HepG2 (cell line): ENCODE measurements around the gene LRRC45. TPM values are rescaled to one million over a fixed set of nuclear protein-coding genes. Genes with fewer than 3 reads are reported as not detected.
A peak's percentile ranks its signal among the peaks of the same experiment; 100 is the strongest.

ENCODE experiments used
- ARID2 ChIP-seq: sonication (generic); formaldehyde crosslinking; IDR thresholded peaks from 2 replicates; pipeline ENCODE4 v1.8.1; 2022; ENCODE audit warnings: mild to moderate bottlenecking, missing genetic modification reagents, borderline replicate concordance
- CSRNP2 ChIP-seq: sonication (generic); formaldehyde crosslinking; conservative IDR thresholded peaks from 2 replicates; pipeline ENCODE4 v1.8.0; 2022; ENCODE audit warnings: low read depth, missing genetic modification reagents
- GATA4 ChIP-seq: sonication (generic); IDR thresholded peaks from 2 replicates; pipeline ENCODE4 v1.6.1; 2016; ENCODE audit warnings: antibody characterized with exemption, low read depth, borderline replicate concordance
- HOXA3 ChIP-seq: sonication (generic); formaldehyde crosslinking; IDR thresholded peaks from 2 replicates; pipeline ENCODE4 v1.5.0; 2020; ENCODE audit warnings: missing genetic modification reagents
- IRF1 ChIP-seq: sonication (generic); formaldehyde crosslinking; IDR thresholded peaks from 2 replicates; pipeline ENCODE4 v1.4.0; 2020; ENCODE audit warnings: low read depth, mild to moderate bottlenecking, missing genetic modification reagents
- NKX3-1 ChIP-seq: sonication (generic); formaldehyde crosslinking; IDR thresholded peaks from 2 replicates; pipeline ENCODE4 v1.5.0; 2020; ENCODE audit warnings: missing genetic modification reagents
- NPAS2 ChIP-seq: sonication (generic); formaldehyde crosslinking; IDR thresholded peaks from 2 replicates; pipeline ENCODE4 v1.8.0; 2022; ENCODE audit warnings: mild to moderate bottlenecking, missing genetic modification reagents, borderline replicate concordance
- SAP130 ChIP-seq: IDR thresholded peaks from 2 replicates; pipeline ENCODE4 v1.6.1; 2016; ENCODE audit warnings: low read depth
- SKI ChIP-seq: fragments of 450-650 bp; IDR thresholded peaks from one replicate; pipeline ENCODE4 v1.6.1; 2018; ENCODE audit warnings: mild to moderate bottlenecking; ENCODE audit not compliant: partially characterized antibody
- SYNCRIP ChIP-seq: fragments of 200-400 bp; formaldehyde crosslinking; IDR thresholded peaks from 2 replicates; pipeline ENCODE4 v1.6.1; 2018; ENCODE audit warnings: mild to moderate bottlenecking, low read depth, low read length; ENCODE audit not compliant: insufficient read depth
- ZBTB39 ChIP-seq: sonication (generic); formaldehyde crosslinking; IDR thresholded peaks from 2 replicates; pipeline ENCODE4 v1.5.0; 2020; ENCODE audit warnings: missing genetic modification reagents
- ZC3H13 ChIP-seq: sonication (generic); formaldehyde crosslinking; IDR thresholded peaks from 2 replicates; pipeline ENCODE4 v1.8.1; 2023; ENCODE audit warnings: mild to moderate bottlenecking, missing genetic modification reagents, moderate library complexity
- ZNF143 ChIP-seq: sonication (generic); formaldehyde crosslinking; IDR thresholded peaks from 2 replicates; pipeline ENCODE4 v1.4.0; 2020; ENCODE audit warnings: missing genetic modification reagents
- ZNF160 ChIP-seq: sonication (generic); formaldehyde crosslinking; IDR thresholded peaks from 2 replicates; pipeline ENCODE4 v1.8.0; 2022; ENCODE audit warnings: mild to moderate bottlenecking, inconsistent platforms, missing genetic modification reagents
- ZNF274 ChIP-seq: sonication (generic); formaldehyde crosslinking; IDR thresholded peaks from 2 replicates; pipeline ENCODE4 v1.5.1; 2020; ENCODE audit warnings: mild to moderate bottlenecking, missing genetic modification reagents
- ZNF616 ChIP-seq: sonication (generic); formaldehyde crosslinking; IDR thresholded peaks from 2 replicates; pipeline ENCODE4 v1.5.0; 2020; ENCODE audit warnings: low read depth, mild to moderate bottlenecking, missing genetic modification reagents
- ZNF75D ChIP-seq: sonication (generic); formaldehyde crosslinking; IDR thresholded peaks from 2 replicates; pipeline ENCODE4 v1.8.1; 2023; ENCODE audit warnings: missing genetic modification reagents, mild to moderate bottlenecking, borderline replicate concordance
- ZNF782 ChIP-seq: sonication (generic); formaldehyde crosslinking; IDR thresholded peaks from 2 replicates; pipeline ENCODE4 v1.4.0; 2020; ENCODE audit warnings: missing genetic modification reagents, mild to moderate bottlenecking, borderline replicate concordance
- polyA plus RNA-seq, 8 experiments: library from polyadenylated mRNA; depleted of rRNA in 3 of 8; stranded (reverse) in 7 of 8; unstranded in 1 of 8; fragments of >200 nt; fragmentation: Illumina TruSeq in 4 of 8; extraction: Trizol in 4 of 8; gene quantifications; 2 replicates each; pipeline versions ENCODE4 v1.2.1 to v1.2.3, GENCODE V29; 2011 to 2016; ENCODE audit warnings: low read depth in 4 of 8, missing spikeins in 1 of 8, mixed read lengths in 1 of 8; ENCODE audit not compliant: insufficient read depth in 1 of 8
- total RNA-seq, 5 experiments: library from RNA; depleted of rRNA; stranded (reverse); fragments of >200 nt; fragmentation: Illumina TruSeq; extraction: Trizol; gene quantifications; 2 replicates each; pipeline ENCODE4 v1.2.3, GENCODE V29; 2016; ENCODE audit warnings: low read depth in 1 of 5
- TF ChIP-seq, protein P1 (sequence below): sonication (generic); formaldehyde crosslinking; IDR thresholded peaks from 2 replicates; pipeline ENCODE4 v1.4.0; 2020; ENCODE audit warnings: missing genetic modification reagents
- TF ChIP-seq, protein P2 (sequence below): sonication (generic); formaldehyde crosslinking; IDR thresholded peaks from 2 replicates; pipeline ENCODE4 v1.5.1; 2020; ENCODE audit warnings: missing genetic modification reagents, mild to moderate bottlenecking, borderline replicate concordance
- TF ChIP-seq, protein P3 (sequence below): IDR thresholded peaks from 2 replicates; pipeline ENCODE4 v1.6.1; 2012; ENCODE audit warnings: inconsistent platforms

LRRC45 gene
- total and polyA plus RNA-seq, 2 of the 13 experiments (the other 11 are each of a cell fraction or from before 2014, with no cell fraction given), result 11.6 to 48.1 TPM

DNA sequence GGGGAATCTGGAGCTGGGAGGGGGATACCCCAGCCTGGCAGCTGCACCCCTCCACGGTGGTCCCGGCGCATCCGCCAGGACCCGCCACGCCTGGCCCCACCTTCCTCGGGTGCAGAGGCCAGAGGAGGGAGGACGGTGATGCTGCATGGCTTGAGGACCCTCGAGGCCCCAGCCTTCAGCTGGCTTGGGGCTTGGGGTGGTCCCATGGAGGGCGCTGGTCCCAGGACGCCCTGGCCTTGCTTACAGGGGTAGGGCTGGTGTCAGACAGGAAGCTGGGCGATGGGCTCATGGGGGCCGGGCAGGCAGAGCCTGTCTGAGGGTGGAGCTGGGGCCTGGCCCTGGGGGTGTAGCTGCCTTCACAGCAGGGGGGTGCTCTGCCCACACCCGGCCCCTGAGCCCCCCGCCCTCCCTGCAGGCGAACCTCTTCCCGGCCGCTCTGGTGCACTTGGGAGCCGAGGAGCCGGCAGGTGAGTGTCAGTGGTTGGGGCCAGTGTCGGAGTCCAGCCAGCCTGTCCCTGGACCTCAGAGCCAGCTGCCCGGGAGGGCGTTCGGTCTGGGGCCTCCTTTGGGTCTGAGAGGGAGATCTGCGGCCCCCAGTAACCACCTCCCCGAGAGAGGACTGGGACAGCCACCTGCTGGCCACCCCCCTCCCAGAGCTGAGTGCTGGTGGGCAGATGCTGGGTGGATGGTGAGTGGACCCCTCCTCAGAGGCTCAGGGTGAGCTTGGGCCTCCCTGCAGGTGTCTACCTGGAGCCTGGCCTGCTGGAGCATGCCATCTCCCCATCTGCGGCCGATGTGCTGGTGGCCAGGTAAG lies 6.8 kb upstream of the LRRC45 start (continued):
- TF ChIP-seq, protein P1, sequence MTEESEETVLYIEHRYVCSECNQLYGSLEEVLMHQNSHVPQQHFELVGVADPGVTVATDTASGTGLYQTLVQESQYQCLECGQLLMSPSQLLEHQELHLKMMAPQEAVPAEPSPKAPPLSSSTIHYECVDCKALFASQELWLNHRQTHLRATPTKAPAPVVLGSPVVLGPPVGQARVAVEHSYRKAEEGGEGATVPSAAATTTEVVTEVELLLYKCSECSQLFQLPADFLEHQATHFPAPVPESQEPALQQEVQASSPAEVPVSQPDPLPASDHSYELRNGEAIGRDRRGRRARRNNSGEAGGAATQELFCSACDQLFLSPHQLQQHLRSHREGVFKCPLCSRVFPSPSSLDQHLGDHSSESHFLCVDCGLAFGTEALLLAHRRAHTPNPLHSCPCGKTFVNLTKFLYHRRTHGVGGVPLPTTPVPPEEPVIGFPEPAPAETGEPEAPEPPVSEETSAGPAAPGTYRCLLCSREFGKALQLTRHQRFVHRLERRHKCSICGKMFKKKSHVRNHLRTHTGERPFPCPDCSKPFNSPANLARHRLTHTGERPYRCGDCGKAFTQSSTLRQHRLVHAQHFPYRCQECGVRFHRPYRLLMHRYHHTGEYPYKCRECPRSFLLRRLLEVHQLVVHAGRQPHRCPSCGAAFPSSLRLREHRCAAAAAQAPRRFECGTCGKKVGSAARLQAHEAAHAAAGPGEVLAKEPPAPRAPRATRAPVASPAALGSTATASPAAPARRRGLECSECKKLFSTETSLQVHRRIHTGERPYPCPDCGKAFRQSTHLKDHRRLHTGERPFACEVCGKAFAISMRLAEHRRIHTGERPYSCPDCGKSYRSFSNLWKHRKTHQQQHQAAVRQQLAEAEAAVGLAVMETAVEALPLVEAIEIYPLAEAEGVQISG (CRISPR knock-in tag), result peak; percentile 15
- TF ChIP-seq SAP130 (CRISPR knock-in tag) (no peak), SYNCRIP (no peak), ZNF143 (CRISPR knock-in tag) (no peak), ZNF160 (no peak), NPAS2 (CRISPR knock-in tag) (no peak), ZNF274 (CRISPR knock-in tag) (0 out of 2 replicates have a peak, but pooled peaks have one; percentile 40), IRF1 (CRISPR knock-in tag) (no peak), CSRNP2 (CRISPR knock-in tag) (no peak), GATA4 (no peak), ZNF782 (CRISPR knock-in tag) (no peak), ZBTB39 (CRISPR knock-in tag) (no peak), ARID2 (CRISPR knock-in tag) (peak; percentile 70; the same call in 1 of the 2 replicates), NKX3-1 (0 out of 2 replicates have a peak, but pooled peaks have one; percentile 6), ZNF75D (CRISPR knock-in tag) (no peak), ZNF616 (CRISPR knock-in tag) (no peak), ZC3H13 (peak; percentile 61; the same call in 1 of the 2 replicates), SKI (no peak), HOXA3 (CRISPR knock-in tag) (peak; percentile 64; the same call in 1 of the 2 replicates)
- TF ChIP-seq, protein P2, sequence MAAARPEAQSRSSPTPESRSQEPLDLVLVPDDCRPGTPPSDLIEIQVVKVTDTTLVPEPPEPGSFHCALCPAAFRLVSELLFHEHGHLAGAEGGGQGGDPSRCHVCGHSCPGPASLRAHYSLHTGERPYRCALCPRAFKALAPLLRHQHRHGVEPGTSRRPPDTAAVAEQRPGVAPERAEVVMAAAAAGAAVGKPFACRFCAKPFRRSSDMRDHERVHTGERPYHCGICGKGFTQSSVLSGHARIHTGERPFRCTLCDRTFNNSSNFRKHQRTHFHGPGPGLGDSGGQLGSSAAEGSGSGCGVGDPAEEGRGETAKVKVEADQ, result no peak
- TF ChIP-seq, protein P3, sequence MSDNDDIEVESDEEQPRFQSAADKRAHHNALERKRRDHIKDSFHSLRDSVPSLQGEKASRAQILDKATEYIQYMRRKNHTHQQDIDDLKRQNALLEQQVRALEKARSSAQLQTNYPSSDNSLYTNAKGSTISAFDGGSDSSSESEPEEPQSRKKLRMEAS, result peak; percentile 10; the same call in 1 of the 2 replicates
